HL-60 (cell line): ENCODE results near the gene DYSF.

Experiments
- GABPA ChIP-seq: IDR thresholded peaks from 2 replicates; pipeline ENCODE4 v1.6.1; 2012; ENCODE audit warnings: low read depth
- POLR2AphosphoS5 ChIP-seq: IDR thresholded peaks from 2 replicates; pipeline ENCODE4 v1.6.1; 2012; ENCODE audit warnings: low read depth
- SPI1 ChIP-seq: IDR thresholded peaks from 2 replicates; pipeline ENCODE4 v1.6.1; 2012; ENCODE audit warnings: low read depth, mild to moderate bottlenecking, borderline replicate concordance
- TF ChIP-seq, protein P1 (sequence below): IDR thresholded peaks from one replicate; pipeline ENCODE4 v1.5.1; 2011; ENCODE audit warnings: low read length, control low read depth, inconsistent platforms; ENCODE audit not compliant: insufficient read depth
- TF ChIP-seq, protein P2 (sequence below): IDR thresholded peaks from 2 replicates; pipeline ENCODE4 v1.6.1; 2012; ENCODE audit warnings: low read depth; ENCODE audit not compliant: insufficient replicate concordance

DNA sequence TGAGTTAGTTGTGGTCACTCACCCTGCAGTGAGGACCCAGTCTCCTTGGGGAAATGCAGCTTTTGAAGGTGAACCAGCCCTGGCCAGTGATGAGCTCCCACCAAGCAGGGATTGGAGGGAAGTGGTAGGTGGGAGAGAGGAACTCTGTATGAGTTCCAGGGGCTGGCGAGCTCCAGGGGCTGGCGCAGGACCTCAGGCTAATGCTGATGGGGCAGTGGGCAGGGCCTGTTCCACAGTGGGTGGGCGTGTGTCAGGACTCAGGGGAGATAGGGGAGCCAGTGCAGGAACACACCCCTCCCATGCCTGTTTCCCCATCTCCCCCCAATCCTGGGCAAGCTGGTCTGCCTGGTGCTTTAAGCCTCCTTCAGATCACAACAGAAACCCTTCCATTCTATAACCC lies 208.4 kb downstream of the DYSF start:
- TF ChIP-seq, protein P1, sequence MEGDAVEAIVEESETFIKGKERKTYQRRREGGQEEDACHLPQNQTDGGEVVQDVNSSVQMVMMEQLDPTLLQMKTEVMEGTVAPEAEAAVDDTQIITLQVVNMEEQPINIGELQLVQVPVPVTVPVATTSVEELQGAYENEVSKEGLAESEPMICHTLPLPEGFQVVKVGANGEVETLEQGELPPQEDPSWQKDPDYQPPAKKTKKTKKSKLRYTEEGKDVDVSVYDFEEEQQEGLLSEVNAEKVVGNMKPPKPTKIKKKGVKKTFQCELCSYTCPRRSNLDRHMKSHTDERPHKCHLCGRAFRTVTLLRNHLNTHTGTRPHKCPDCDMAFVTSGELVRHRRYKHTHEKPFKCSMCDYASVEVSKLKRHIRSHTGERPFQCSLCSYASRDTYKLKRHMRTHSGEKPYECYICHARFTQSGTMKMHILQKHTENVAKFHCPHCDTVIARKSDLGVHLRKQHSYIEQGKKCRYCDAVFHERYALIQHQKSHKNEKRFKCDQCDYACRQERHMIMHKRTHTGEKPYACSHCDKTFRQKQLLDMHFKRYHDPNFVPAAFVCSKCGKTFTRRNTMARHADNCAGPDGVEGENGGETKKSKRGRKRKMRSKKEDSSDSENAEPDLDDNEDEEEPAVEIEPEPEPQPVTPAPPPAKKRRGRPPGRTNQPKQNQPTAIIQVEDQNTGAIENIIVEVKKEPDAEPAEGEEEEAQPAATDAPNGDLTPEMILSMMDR = no peak
- TF ChIP-seq POLR2AphosphoS5 (no peak), SPI1 (no peak), GABPA (no peak)
- TF ChIP-seq, protein P2, sequence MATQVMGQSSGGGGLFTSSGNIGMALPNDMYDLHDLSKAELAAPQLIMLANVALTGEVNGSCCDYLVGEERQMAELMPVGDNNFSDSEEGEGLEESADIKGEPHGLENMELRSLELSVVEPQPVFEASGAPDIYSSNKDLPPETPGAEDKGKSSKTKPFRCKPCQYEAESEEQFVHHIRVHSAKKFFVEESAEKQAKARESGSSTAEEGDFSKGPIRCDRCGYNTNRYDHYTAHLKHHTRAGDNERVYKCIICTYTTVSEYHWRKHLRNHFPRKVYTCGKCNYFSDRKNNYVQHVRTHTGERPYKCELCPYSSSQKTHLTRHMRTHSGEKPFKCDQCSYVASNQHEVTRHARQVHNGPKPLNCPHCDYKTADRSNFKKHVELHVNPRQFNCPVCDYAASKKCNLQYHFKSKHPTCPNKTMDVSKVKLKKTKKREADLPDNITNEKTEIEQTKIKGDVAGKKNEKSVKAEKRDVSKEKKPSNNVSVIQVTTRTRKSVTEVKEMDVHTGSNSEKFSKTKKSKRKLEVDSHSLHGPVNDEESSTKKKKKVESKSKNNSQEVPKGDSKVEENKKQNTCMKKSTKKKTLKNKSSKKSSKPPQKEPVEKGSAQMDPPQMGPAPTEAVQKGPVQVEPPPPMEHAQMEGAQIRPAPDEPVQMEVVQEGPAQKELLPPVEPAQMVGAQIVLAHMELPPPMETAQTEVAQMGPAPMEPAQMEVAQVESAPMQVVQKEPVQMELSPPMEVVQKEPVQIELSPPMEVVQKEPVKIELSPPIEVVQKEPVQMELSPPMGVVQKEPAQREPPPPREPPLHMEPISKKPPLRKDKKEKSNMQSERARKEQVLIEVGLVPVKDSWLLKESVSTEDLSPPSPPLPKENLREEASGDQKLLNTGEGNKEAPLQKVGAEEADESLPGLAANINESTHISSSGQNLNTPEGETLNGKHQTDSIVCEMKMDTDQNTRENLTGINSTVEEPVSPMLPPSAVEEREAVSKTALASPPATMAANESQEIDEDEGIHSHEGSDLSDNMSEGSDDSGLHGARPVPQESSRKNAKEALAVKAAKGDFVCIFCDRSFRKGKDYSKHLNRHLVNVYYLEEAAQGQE = no peak
